Measurements from ENCODE around the gene GRAMD4. TPM values are rescaled to one million over a fixed set of nuclear protein-coding genes. Genes with fewer than 3 reads are reported as not detected.

The GRAMD4 gene
- total RNA-seq, 2 experiments from 2014 or later: 35.4 to 44.6 TPM

GRCh38 chr22:46657996-46658947 lies 38.1 kb downstream of the GRAMD4 start:
- ATAC-seq (no peak), DNase-seq (no peak)
- CTCF ChIA-PET: no interaction called here
- Mint-ChIP-seq H3K4me3 (no peak overlapping the region), H3K27ac (no peak overlapping the region), H3K9me3 (ENCODE audit: low read depth) (no peaks in the 10 kb centered on the region), H3K27me3 (no peaks in the 10 kb centered on the region), H3K36me3 (no peaks in the 10 kb centered on the region), H3K4me1 (peaks cover 20% of the 10 kb centered on the region)

GRCh38 chr22:46659059-46659790 lies 39.0 kb downstream of the GRAMD4 start:
- H3K36me3 Mint-ChIP-seq: no peaks in the 10 kb centered on the region
- H3K27me3 Mint-ChIP-seq: no peaks in the 10 kb centered on the region
- no peaks in the 10 kb centered on the region for H3K9me3 Mint-ChIP-seq (ENCODE audit: low read depth)
- no peak for ATAC-seq
- H3K27ac Mint-ChIP-seq: no peak overlapping the region
- peaks cover 14% of the 10 kb centered on the region for H3K4me1 Mint-ChIP-seq
- no peak for DNase-seq
- H3K4me3 Mint-ChIP-seq: no peak overlapping the region
- CTCF ChIA-PET: no interaction called here

- H3K36me3 Mint-ChIP-seq: no peaks in the 10 kb centered on the region
- no peak for ATAC-seq
Observed at GRCh38 chr22:46659791-46660186, 39.6 kb downstream of the GRAMD4 start.

GRCh38 chr22:46660604-46661201 lies 40.5 kb downstream of the GRAMD4 start:
- H3K27me3 Mint-ChIP-seq: no peaks in the 10 kb centered on the region
- no peak overlapping the region for H3K4me3 Mint-ChIP-seq
- peak overlapping the region; percentile 22 for H3K27ac Mint-ChIP-seq
- ATAC-seq: no peak
- no peaks in the 10 kb centered on the region for H3K36me3 Mint-ChIP-seq
- H3K9me3 Mint-ChIP-seq (ENCODE audit: low read depth): no peaks in the 10 kb centered on the region
- CTCF ChIA-PET: no interaction called here
- peaks cover 14% of the 10 kb centered on the region for H3K4me1 Mint-ChIP-seq
- no peak for DNase-seq

More at GRCh38 chr22:46659791-46660186, 39.6 kb downstream of the GRAMD4 start:
- no peaks in the 10 kb centered on the region for H3K27me3 Mint-ChIP-seq
- H3K27ac Mint-ChIP-seq: no peak overlapping the region
- no peak for DNase-seq
- no peak overlapping the region for H3K4me3 Mint-ChIP-seq
- peaks cover 14% of the 10 kb centered on the region for H3K4me1 Mint-ChIP-seq
- H3K9me3 Mint-ChIP-seq (ENCODE audit: low read depth): no peaks in the 10 kb centered on the region
- CTCF ChIA-PET: no interaction called here

- Mint-ChIP-seq H3K4me1 (peaks cover 14% of the 10 kb centered on the region), H3K4me3 (no peak overlapping the region)
- CTCF ChIA-PET: no interaction called here
Observed at GRCh38 chr22:46661221-46661851, 41.1 kb downstream of the GRAMD4 start.

GRCh38 chr22:46662226-46662625 lies 42.0 kb downstream of the GRAMD4 start:
- Mint-ChIP-seq H3K9me3 (ENCODE audit: low read depth) (no peaks in the 10 kb centered on the region), H3K4me3 (no peak overlapping the region), H3K36me3 (no peaks in the 10 kb centered on the region), H3K4me1 (peaks cover 14% of the 10 kb centered on the region), H3K27ac (no peak overlapping the region), H3K27me3 (no peaks in the 10 kb centered on the region)
- CTCF ChIA-PET: interaction anchor here (1.0 kb wide), 1 partner anchor 99 kb away, joined by 3 read pairs; no protein-coding TSS in a partner anchor
- no peak for DNase-seq
- ATAC-seq: no peak

More at GRCh38 chr22:46661221-46661851, 41.1 kb downstream of the GRAMD4 start:
- Mint-ChIP-seq H3K27ac (peak overlapping the region; percentile 43), H3K36me3 (no peaks in the 10 kb centered on the region), H3K9me3 (ENCODE audit: low read depth) (no peaks in the 10 kb centered on the region), H3K27me3 (no peaks in the 10 kb centered on the region)
- peak; percentile 55 for ATAC-seq
- DNase-seq: no peak

GRCh38 chr22:46663001-46663400 lies 42.8 kb downstream of the GRAMD4 start:
- CTCF ChIA-PET: interaction anchor here (1.0 kb wide), 1 partner anchor 100 kb away, joined by 3 read pairs; no protein-coding TSS in a partner anchor
- no peak overlapping the region for H3K27ac Mint-ChIP-seq
- no peak overlapping the region for H3K4me3 Mint-ChIP-seq
- ATAC-seq (no peak), DNase-seq (no peak)
- no peaks in the 10 kb centered on the region for H3K36me3 Mint-ChIP-seq
- H3K4me1 Mint-ChIP-seq: peaks cover 14% of the 10 kb centered on the region
- no peaks in the 10 kb centered on the region for H3K27me3 Mint-ChIP-seq
- H3K9me3 Mint-ChIP-seq (ENCODE audit: low read depth): no peaks in the 10 kb centered on the region

- H3K36me3 Mint-ChIP-seq: no peaks in the 10 kb centered on the region
- no peak overlapping the region for H3K27ac Mint-ChIP-seq
- no peaks in the 10 kb centered on the region for H3K27me3 Mint-ChIP-seq
- H3K9me3 Mint-ChIP-seq (ENCODE audit: low read depth): no peaks in the 10 kb centered on the region
- H3K4me1 Mint-ChIP-seq: peaks cover 14% of the 10 kb centered on the region
- ATAC-seq (no peak), DNase-seq (no peak)
- no peak overlapping the region for H3K4me3 Mint-ChIP-seq
- CTCF ChIA-PET: no interaction called here
Observed at GRCh38 chr22:46663436-46664100, 43.4 kb downstream of the GRAMD4 start.

GRCh38 chr22:46664301-46664855 lies 44.2 kb downstream of the GRAMD4 start:
- ATAC-seq (no peak), DNase-seq (no peak)
- H3K4me3 Mint-ChIP-seq: no peak overlapping the region
- H3K4me1 Mint-ChIP-seq: peaks cover 14% of the 10 kb centered on the region
- no peak overlapping the region for H3K27ac Mint-ChIP-seq
- no peaks in the 10 kb centered on the region for H3K9me3 Mint-ChIP-seq (ENCODE audit: low read depth)
- H3K27me3 Mint-ChIP-seq: no peaks in the 10 kb centered on the region
- CTCF ChIA-PET: no interaction called here
- H3K36me3 Mint-ChIP-seq: no peaks in the 10 kb centered on the region

GRCh38 chr22:46665151-46665695 lies 45.0 kb downstream of the GRAMD4 start:
- CTCF ChIA-PET: no interaction called here
- DNase-seq (no peak), ATAC-seq (no peak)
- no peaks in the 10 kb centered on the region for H3K36me3 Mint-ChIP-seq
- H3K27me3 Mint-ChIP-seq: no peaks in the 10 kb centered on the region
- peaks cover 13% of the 10 kb centered on the region for H3K4me1 Mint-ChIP-seq
- H3K4me3 Mint-ChIP-seq: no peak overlapping the region
- H3K27ac Mint-ChIP-seq: no peak overlapping the region
- H3K9me3 Mint-ChIP-seq (ENCODE audit: low read depth): no peaks in the 10 kb centered on the region

- Mint-ChIP-seq H3K4me1 (peaks cover 10% of the 10 kb centered on the region), H3K36me3 (no peaks in the 10 kb centered on the region), H3K27me3 (no peaks in the 10 kb centered on the region), H3K9me3 (ENCODE audit: low read depth) (no peaks in the 10 kb centered on the region), H3K4me3 (no peak overlapping the region), H3K27ac (no peak overlapping the region)
- ATAC-seq (no peak), DNase-seq (no peak)
- CTCF ChIA-PET: no interaction called here
Observed at GRCh38 chr22:46665751-46666280, 45.6 kb downstream of the GRAMD4 start.

GRCh38 chr22:46666577-46667244 lies 46.5 kb downstream of the GRAMD4 start:
- Mint-ChIP-seq H3K4me3 (no peak overlapping the region), H3K4me1 (peaks cover 1% of the 10 kb centered on the region), H3K36me3 (no peaks in the 10 kb centered on the region), H3K27me3 (no peaks in the 10 kb centered on the region), H3K27ac (no peak overlapping the region), H3K9me3 (ENCODE audit: low read depth) (no peaks in the 10 kb centered on the region)
- DNase-seq (no peak), ATAC-seq (no peak)
- CTCF ChIA-PET: interaction anchor here (0.6 kb wide), 1 partner anchor 104 kb away, joined by 3 read pairs; no protein-coding TSS in a partner anchor

Data from activated CD8-positive, alpha-beta memory T cell treated with anti-CD3 and anti-CD28 coated beads, Interleukin-2, amount 10 ng/mL, durations not matched to agents 7 days and 5 days (primary cell).